ENCODE measurements around the gene TRAF4. TPM values are rescaled to one million over a fixed set of nuclear protein-coding genes. Genes with fewer than 3 reads are reported as not detected.
"Not testable (repeated sequence)": the region's sequence is repeated elsewhere in the genome, so short reads cannot be mapped to it uniquely, and the experiment has no call there.

Gene TRAF4
- total and polyA plus RNA-seq, 5 experiments from 2014 or later, result 0.99 to 36.2 (median 1.3) TPM

- POLR2A ChIA-PET, result interaction anchor here (0.7 kb wide), 2 partner anchors 623 to 1163 kb away, joined by 6 read pairs; no protein-coding TSS in a partner anchor
- H3K27ac Mint-ChIP-seq, result peak overlapping the region in 3 of 10 donors; percentile 13 to 41 (median 41)
Observed at GRCh38 chr17:28788100-28788499, 44.3 kb downstream of the TRAF4 start.

DNA sequence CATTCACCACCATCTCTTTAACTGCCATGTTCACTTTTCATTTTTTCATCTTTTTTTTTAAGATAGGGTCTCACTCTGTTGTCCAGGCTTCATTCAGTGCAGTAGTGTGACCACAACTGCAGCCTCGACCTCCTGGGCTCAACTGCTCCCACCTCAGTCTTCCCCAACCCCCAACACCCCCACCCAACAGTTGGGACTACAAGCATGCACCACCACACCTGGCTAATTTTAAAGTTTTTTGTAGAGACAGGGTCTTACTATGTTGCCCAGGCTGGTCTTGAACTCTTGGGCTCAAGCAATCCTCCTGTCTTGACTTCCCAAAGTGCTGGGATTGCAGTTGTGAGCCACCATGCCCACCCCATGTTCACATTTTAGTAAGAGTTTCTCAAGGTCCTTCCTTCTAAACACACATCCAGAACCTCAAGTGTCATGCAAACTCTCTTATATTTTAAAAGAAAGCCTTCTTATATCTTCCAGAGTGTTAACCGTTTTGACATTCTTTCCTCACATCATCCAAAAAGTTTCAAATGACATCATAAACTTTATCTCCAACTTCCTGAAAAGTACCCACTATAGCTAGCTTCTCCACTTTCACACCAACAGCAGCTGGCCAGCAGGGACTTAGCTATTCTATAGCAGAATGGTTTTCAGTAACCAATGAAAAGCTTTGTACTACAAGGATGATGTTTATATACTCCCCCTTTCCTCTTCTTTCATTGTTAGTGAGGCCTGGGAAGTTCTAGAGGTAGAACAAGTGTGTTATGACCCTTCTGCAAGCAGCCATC, 49.3 kb downstream of the TRAF4 start:
- Mint-ChIP-seq H3K27me3 (no peaks in the 10 kb centered on the region), H3K27ac (peak overlapping the region in 4 of 10 donors; percentile 9 to 63 (median 38)), H3K9me3 (no peaks in the 10 kb centered on the region), H3K4me3 (no peak overlapping the region), H3K4me1 (peaks cover 14 to 44% (median 21%) of the 10 kb centered on the region in 4 donors), H3K36me3 (peaks cover 0 to 26% (median 0%) of the 10 kb centered on the region in 3 donors)
- ATAC-seq (no peak), DNase-seq (no peak)
- POLR2A ChIA-PET, result no interaction called here

More at GRCh38 chr17:28788100-28788499, 44.3 kb downstream of the TRAF4 start:
- Mint-ChIP-seq H3K4me3 (no peak overlapping the region), H3K9me3 (no peaks in the 10 kb centered on the region), H3K4me1 (peaks cover 10 to 31% (median 15%) of the 10 kb centered on the region in 4 donors), H3K36me3 (peaks cover 0 to 25% (median 0%) of the 10 kb centered on the region in 3 donors), H3K27me3 (no peaks in the 10 kb centered on the region)
- ATAC-seq (no peak), DNase-seq (no peak)

DNA sequence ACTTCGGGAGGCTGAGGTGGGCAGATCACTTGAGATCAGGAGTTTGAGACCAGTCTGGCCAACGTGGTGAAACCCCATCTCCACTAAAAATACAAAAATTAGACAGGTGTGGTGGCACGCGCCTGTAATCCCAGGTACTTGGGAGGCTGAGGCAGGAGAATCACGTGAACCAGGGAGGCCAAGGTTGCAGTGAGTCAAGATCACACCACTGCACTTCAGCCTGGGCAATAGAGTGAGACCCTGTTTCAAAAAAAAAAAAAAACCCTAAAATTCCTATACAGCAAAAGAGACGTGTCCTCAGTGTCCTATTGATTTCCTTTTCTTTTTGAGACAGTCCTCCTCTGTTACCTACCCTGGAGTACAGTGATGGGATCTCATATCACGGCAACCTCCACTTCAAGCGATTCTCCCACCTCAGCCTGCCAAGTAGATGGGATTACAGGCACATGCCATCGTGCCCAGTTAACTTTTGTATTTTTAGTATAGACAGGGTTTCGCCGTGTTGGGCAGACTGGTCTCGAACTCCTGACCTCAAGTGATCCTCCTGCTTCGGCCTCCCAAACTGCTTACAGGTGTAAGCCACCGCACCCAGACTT, 51.1 kb downstream of the TRAF4 start:
- H3K9me3 Mint-ChIP-seq, H3K27me3 Mint-ChIP-seq, ATAC-seq, POLR2A ChIA-PET, H3K4me3 Mint-ChIP-seq, DNase-seq: not testable (repeated sequence)
- Mint-ChIP-seq H3K36me3 (peaks cover 0 to 15% (median 0%) of the 10 kb centered on the region in 3 donors), H3K27ac (peak overlapping the region in 1 of 10 donors; percentile 11), H3K4me1 (peaks cover 9 to 33% (median 16%) of the 10 kb centered on the region in 4 donors)

- DNase-seq, result no peak
- POLR2A ChIA-PET, result no interaction called here
- no peak for ATAC-seq
- no peaks in the 10 kb centered on the region for H3K9me3 Mint-ChIP-seq
- H3K27ac Mint-ChIP-seq, result peak overlapping the region in 1 of 10 donors; percentile 13
- peaks cover 0 to 13% (median 0%) of the 10 kb centered on the region in 3 donors for H3K36me3 Mint-ChIP-seq
- no peak overlapping the region for H3K4me3 Mint-ChIP-seq
- no peaks in the 10 kb centered on the region for H3K27me3 Mint-ChIP-seq
- peaks cover 4 to 28% (median 9%) of the 10 kb centered on the region in 4 donors for H3K4me1 Mint-ChIP-seq
Observed at GRCh38 chr17:28796062-28796461, 52.3 kb downstream of the TRAF4 start.

Other genes with a start within 250 kb of the TRAF4 start
- gene FOXN1, start 237.7 kb upstream of the TRAF4 start, total RNA-seq, result not detected
- gene FOXN1, start 237.7 kb upstream of the TRAF4 start, polyA plus RNA-seq, result not detected
- 10 to 100 TPM; 36.6 to 43.8 TPM for gene UNC119, start 191.4 kb upstream of the TRAF4 start, total RNA-seq
- 10 to 100 TPM; 18.4 to 27.1 (median 26.6) TPM for gene UNC119, start 191.4 kb upstream of the TRAF4 start, polyA plus RNA-seq
- 10 to 100 TPM; 51.3 to 51.4 TPM for gene PIGS, start 172.5 kb upstream of the TRAF4 start, total RNA-seq
- gene PIGS, start 172.5 kb upstream of the TRAF4 start, polyA plus RNA-seq, result 10 to 100 TPM; 36.7 to 48.1 (median 42.0) TPM
- gene ALDOC, start 167.1 kb upstream of the TRAF4 start, total RNA-seq, result 10 to 100 TPM; 36.1 to 37.5 TPM
- 10 to 100 TPM; 65.3 to 86.7 (median 78.9) TPM for gene ALDOC, start 167.1 kb upstream of the TRAF4 start, polyA plus RNA-seq
- 10 to 100 TPM; 10.6 to 11.2 TPM for gene SPAG5, start 145.0 kb upstream of the TRAF4 start, total RNA-seq
- gene SPAG5, start 145.0 kb upstream of the TRAF4 start, polyA plus RNA-seq, result 1 to 10 TPM in 1 of 3 donors, under 1 TPM in 2; 0.40 to 2.7 (median 0.81) TPM
- gene RSKR, start 129.8 kb upstream of the TRAF4 start, total RNA-seq, result 10 to 100 TPM; 27.3 to 28.9 TPM
- gene RSKR, start 129.8 kb upstream of the TRAF4 start, polyA plus RNA-seq, result under 1 TPM; 0.11 to 0.75 (median 0.24) TPM
- gene BLTP2, start 98.9 kb upstream of the TRAF4 start, total RNA-seq, result 100 to 1,000 TPM; 137 to 149 TPM
- gene BLTP2, start 98.9 kb upstream of the TRAF4 start, polyA plus RNA-seq, result 10 to 100 TPM; 36.0 to 51.7 (median 36.1) TPM
- gene SDF2, start 82.1 kb upstream of the TRAF4 start, total RNA-seq, result 10 to 100 TPM; 38.4 to 40.0 TPM
- gene SDF2, start 82.1 kb upstream of the TRAF4 start, polyA plus RNA-seq, result 10 to 100 TPM; 55.8 to 76.3 (median 59.0) TPM
- gene SUPT6H, start 81.8 kb upstream of the TRAF4 start, total RNA-seq, result 100 to 1,000 TPM in 1 of 2 experiments, 10 to 100 TPM in 1; 88.1 to 105 TPM
- 10 to 100 TPM in 1 of 3 donors, 1 to 10 TPM in 2; 7.4 to 22.0 (median 10.0) TPM for gene SUPT6H, start 81.8 kb upstream of the TRAF4 start, polyA plus RNA-seq
- 10 to 100 TPM; 16.7 to 17.3 TPM for gene PROCA1, start 32.1 kb upstream of the TRAF4 start, total RNA-seq
- gene PROCA1, start 32.1 kb upstream of the TRAF4 start, polyA plus RNA-seq, result 1 to 10 TPM in 1 of 3 donors, under 1 TPM in 2; 0.16 to 2.0 (median 0.20) TPM
- gene RAB34, start 26.1 kb upstream of the TRAF4 start, total RNA-seq, result 1 to 10 TPM; 5.0 to 5.7 TPM
- 10 to 100 TPM in 1 of 3 donors, 1 to 10 TPM in 2; 3.3 to 10.2 (median 7.7) TPM for gene RAB34, start 26.1 kb upstream of the TRAF4 start, polyA plus RNA-seq
- 1,000 to 10,000 TPM; 3,189 to 3,253 TPM for gene RPL23A, start 24.0 kb upstream of the TRAF4 start, total RNA-seq
- 1,000 to 10,000 TPM; 6,432 to 6,679 (median 6,593) TPM for gene RPL23A, start 24.0 kb upstream of the TRAF4 start, polyA plus RNA-seq
- gene TLCD1, start 17.8 kb upstream of the TRAF4 start, total RNA-seq, result under 1 TPM in 1 of 2 experiments, not detected in 1; 0.88 TPM
- gene TLCD1, start 17.8 kb upstream of the TRAF4 start, polyA plus RNA-seq, result under 1 TPM in 1 of 3 donors, not detected in 2; 0.22 TPM
- 10 to 100 TPM; 12.8 to 15.1 TPM for gene NEK8, start 15.2 kb upstream of the TRAF4 start, total RNA-seq
- 1 to 10 TPM; 3.2 to 4.0 (median 3.4) TPM for gene NEK8, start 15.2 kb upstream of the TRAF4 start, polyA plus RNA-seq
- 10 to 100 TPM; 16.9 to 23.1 TPM for gene FAM222B, start 98.8 kb downstream of the TRAF4 start, total RNA-seq
- gene FAM222B, start 98.8 kb downstream of the TRAF4 start, polyA plus RNA-seq, result 10 to 100 TPM in 1 of 3 donors, 1 to 10 TPM in 2; 7.5 to 20.0 (median 9.2) TPM
- 10 to 100 TPM; 25.3 to 25.8 TPM for gene ERAL1, start 111.0 kb downstream of the TRAF4 start, total RNA-seq
- 10 to 100 TPM; 32.7 to 54.9 (median 38.0) TPM for gene ERAL1, start 111.0 kb downstream of the TRAF4 start, polyA plus RNA-seq
- 100 to 1,000 TPM; 206 to 213 TPM for gene FLOT2, start 153.7 kb downstream of the TRAF4 start, total RNA-seq
- 100 to 1,000 TPM; 230 to 253 (median 237) TPM for gene FLOT2, start 153.7 kb downstream of the TRAF4 start, polyA plus RNA-seq
- 10 to 100 TPM; 46.1 to 47.3 TPM for gene DHRS13, start 159.1 kb downstream of the TRAF4 start, total RNA-seq
- 10 to 100 TPM; 17.1 to 22.8 (median 19.4) TPM for gene DHRS13, start 159.1 kb downstream of the TRAF4 start, polyA plus RNA-seq
- gene PHF12, start 207.5 kb downstream of the TRAF4 start, total RNA-seq, result 100 to 1,000 TPM; 117 to 124 TPM
- 10 to 100 TPM in 1 of 3 donors, 1 to 10 TPM in 2; 5.2 to 12.0 (median 6.2) TPM for gene PHF12, start 207.5 kb downstream of the TRAF4 start, polyA plus RNA-seq